T-helper 17 cell (primary cell): ENCODE results near the gene CFAP119. TPM values are rescaled to one million over a fixed set of nuclear protein-coding genes. Genes with fewer than 3 reads are reported as not detected.

Experiments used
- ATAC-seq: fragments of 150-1000 bp; cut with Tn5 transposase; 2 replicates; pipeline ENCODE4 v1.10.0; 2021; ENCODE audit warnings: mild to moderate bottlenecking, moderate library complexity
- DNase-seq, 3 donors: peaks; one replicate each; pipeline versions ENCODE4 v3.0.0 to v3.0.0-alpha.2; 2020 to 2021
- H3K9me3 ChIP-seq: one replicate; pipeline ENCODE4 v1.7.0; 2013; ENCODE audit warnings: low read length, mild to moderate bottlenecking; ENCODE audit not compliant: control insufficient read depth, poor library complexity, severe bottlenecking
- H3K27ac Mint-ChIP-seq: one replicate; pipeline ENCODE4 v1.8.0; 2022; ENCODE audit warnings: mild to moderate bottlenecking, moderate library complexity, mixed read lengths
- H3K27me3 Mint-ChIP-seq: one replicate; pipeline ENCODE4 v1.8.0; 2022; ENCODE audit warnings: mixed read lengths
- H3K36me3 Mint-ChIP-seq: one replicate; pipeline ENCODE4 v1.8.0; 2022; ENCODE audit warnings: low read depth, mixed read lengths
- H3K4me1 Mint-ChIP-seq: one replicate; pipeline ENCODE4 v1.8.0; 2022; ENCODE audit warnings: mild to moderate bottlenecking, mixed read lengths
- H3K4me3 Mint-ChIP-seq: one replicate; pipeline ENCODE4 v1.8.0; 2022; ENCODE audit warnings: mild to moderate bottlenecking, moderate library complexity, mixed read lengths
- total RNA-seq, 4 donors: library from RNA in 2 of 4; stranded (reverse) in 2 of 4; gene quantifications; one replicate each; pipeline ENCODE4 v1.2.3 and lab custom pipeline; 2022 to 2026

CFAP119 gene
- total RNA-seq, 2 donors from 2014 or later: 1.1 to 2.0 TPM

DNA sequence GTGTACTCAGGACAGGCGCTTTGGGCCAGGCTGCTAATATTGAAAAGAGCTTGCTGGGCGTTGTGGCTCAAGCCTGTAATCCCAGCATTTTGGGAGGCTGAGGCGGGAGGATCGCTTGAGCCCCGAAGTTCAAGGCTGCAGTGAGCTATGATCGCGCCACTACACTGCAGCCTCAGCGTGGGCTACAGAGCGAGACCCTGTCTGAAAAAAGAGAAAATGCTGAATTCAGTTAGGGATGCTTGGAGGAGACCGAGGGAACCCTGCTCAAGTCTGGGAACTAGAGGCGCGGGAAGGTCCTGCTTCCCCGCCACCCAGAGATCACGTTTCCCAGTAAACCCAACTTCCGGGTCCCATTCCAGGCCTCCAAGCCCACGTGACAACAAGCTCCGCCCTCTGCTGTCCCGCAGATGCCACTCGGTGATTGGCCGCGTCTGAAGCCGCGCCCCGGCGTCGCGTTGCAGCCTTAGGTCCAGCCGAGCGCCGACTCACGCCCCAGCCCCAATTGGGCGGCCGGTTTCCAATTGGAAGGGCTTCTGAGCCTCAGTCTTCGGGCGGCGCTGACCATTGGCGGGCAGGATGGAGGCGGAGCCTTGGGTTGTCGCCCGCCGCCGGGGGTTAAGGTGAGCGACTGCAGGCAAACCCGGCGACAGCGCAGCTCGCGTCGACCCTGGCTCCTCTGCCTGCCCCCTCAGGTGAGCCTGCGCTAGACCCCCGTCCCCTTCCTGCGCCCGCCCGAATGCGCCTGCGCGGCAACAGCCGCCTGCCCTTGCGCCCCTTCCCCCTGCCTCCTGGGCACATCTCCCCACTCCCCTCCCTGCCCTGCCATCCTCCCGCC, 13.8 kb downstream of the CFAP119 start, which contains the start of gene PHKG2:
PHKG2 (plus strand) TSS at position 627 of the 835 bp plus-strand sequence. CDS start 396 bp downstream, outside the sequence.
- ATAC-seq (peak; percentile 98), DNase-seq (peak; percentile 90 to 95 (median 93))
- peaks cover 9% of the 10 kb centered on the region for H3K36me3 Mint-ChIP-seq
- H3K9me3 ChIP-seq: no peaks in the 10 kb centered on the region
- H3K4me1 Mint-ChIP-seq: peaks cover 25% of the 10 kb centered on the region
- H3K4me3 Mint-ChIP-seq: peak within 1 kb of the TSS; percentile 96
- H3K27ac Mint-ChIP-seq: peak within 1 kb of the TSS; percentile 95
- no peaks in the 10 kb centered on the region for H3K27me3 Mint-ChIP-seq

DNA sequence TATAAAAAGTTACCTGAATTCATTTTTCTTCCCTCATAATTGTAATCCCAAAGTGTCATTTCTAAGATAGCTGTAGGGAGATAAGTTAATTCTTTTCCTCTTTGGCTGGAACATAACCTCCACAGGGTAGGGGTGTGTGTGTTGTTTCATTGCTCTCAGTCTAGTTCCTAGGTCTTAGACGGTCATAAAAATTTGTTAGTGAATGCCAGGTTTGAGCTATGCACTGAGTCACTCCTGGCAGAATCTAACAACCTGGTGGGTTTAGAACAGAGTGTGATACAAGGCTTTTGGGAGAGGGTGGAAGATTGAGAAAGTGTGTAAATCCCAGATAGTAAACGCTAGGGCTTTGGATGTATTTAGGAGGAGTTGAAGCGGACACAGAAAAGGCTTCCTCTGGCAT, 14.5 kb downstream of the CFAP119 start:
- DNase-seq (no peak), ATAC-seq (no peak)
- Mint-ChIP-seq H3K27me3 (no peaks in the 10 kb centered on the region), H3K27ac (peak overlapping the region; percentile 95), H3K4me1 (peaks cover 25% of the 10 kb centered on the region), H3K4me3 (peak overlapping the region; percentile 96), H3K36me3 (peaks cover 9% of the 10 kb centered on the region)
- no peaks in the 10 kb centered on the region for H3K9me3 ChIP-seq

DNA sequence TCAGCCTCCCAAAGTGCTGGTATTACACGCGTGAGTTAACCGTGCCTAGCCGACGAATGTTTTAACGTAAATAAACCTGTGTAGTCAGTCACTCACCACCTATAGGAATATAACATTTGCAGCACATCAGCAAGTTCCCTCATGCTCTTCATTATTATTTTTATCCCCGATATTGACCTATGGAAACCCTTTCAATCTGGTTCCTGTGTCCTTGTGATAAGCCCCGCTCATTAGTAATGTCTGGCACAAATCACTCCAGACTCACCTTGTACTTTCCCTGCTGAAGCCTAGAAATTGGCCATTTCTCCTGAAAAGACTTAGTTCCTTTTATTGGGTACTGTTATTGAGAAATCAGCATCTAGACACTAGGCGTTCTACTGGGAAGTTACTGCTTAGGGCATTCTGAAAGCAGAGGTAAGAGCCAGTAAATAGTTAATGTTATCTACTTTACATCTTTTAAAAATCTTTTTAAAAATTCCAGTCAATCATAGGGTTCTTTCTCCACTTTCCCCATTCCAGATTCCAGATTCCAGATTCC, 15.2 kb downstream of the CFAP119 start:
- H3K4me3 Mint-ChIP-seq: peak overlapping the region; percentile 25
- no peaks in the 10 kb centered on the region for H3K27me3 Mint-ChIP-seq
- H3K9me3 ChIP-seq: no peaks in the 10 kb centered on the region
- H3K27ac Mint-ChIP-seq: peak overlapping the region; percentile 4
- DNase-seq (no peak), ATAC-seq (no peak)
- H3K36me3 Mint-ChIP-seq: peaks cover 13% of the 10 kb centered on the region
- peaks cover 30% of the 10 kb centered on the region for H3K4me1 Mint-ChIP-seq

DNA sequence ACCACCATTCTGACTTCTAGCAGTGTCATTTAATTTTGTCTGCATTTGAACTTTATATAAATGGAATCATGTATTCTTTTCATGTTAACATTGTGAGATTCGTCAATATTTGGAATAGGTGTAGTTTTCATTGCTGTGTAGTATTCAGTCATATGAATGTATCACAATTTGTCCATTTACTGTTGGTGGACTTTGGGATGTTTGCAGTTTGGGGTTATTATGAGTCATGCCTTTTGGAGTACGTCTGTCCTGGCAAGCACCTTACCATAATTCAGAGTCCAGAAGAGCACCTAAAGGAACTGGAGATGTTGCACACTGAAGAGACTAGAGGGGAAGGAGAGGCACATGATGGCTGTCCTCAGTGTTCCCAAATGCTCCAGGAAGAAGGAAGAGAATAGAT, 16.8 kb downstream of the CFAP119 start:
- no peaks in the 10 kb centered on the region for H3K9me3 ChIP-seq
- Mint-ChIP-seq H3K27me3 (no peaks in the 10 kb centered on the region), H3K36me3 (peaks cover 9% of the 10 kb centered on the region), H3K27ac (peak overlapping the region; percentile 70), H3K4me1 (peaks cover 34% of the 10 kb centered on the region), H3K4me3 (no peak overlapping the region)
- no peak for DNase-seq
- no peak for ATAC-seq

DNA sequence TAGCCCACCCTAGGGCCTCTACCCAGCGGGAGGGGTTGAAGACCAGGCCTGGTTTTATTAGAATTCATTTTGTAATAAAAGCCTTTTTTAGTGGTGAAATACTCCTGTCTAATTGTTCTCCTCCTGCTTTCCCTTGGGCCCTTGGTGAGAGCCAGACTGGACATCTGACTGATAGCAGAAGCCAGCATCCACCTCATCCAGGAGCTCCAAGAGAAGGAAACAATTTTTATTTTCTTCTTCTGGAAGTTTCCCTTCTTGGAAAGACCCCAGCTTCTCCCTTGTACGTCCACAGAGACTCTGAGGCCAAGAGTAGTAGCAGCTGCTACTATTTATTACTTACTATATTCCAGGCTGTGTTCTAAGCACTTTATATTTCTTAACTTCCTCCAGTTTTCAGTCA, 17.7 kb downstream of the CFAP119 start:
- Mint-ChIP-seq H3K27ac (no peak overlapping the region), H3K4me1 (peaks cover 28% of the 10 kb centered on the region), H3K4me3 (no peak overlapping the region), H3K36me3 (peaks cover 9% of the 10 kb centered on the region), H3K27me3 (no peaks in the 10 kb centered on the region)
- no peaks in the 10 kb centered on the region for H3K9me3 ChIP-seq
- no peak for DNase-seq
- ATAC-seq: no peak

DNA sequence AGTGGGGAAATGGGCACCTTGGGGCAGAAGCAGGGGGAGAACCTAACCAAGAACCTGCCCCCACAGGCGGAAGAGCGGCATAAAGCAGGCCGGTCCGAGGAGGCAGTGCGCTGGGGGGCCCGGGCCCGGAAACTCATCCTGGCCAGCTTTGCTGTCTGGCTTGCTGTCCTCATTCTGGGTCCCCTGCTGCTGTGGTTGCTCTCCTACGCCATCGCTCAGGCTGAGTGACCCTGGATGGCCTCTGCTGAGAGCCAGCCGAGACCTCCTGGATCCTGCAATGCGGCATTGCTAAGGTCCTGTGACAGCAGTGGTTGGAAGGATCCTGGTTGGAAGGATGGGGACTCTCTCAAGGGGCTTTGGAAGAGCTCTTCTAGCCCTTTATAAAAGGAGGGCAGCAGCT, 18.1 kb downstream of the CFAP119 start:
- no peaks in the 10 kb centered on the region for H3K9me3 ChIP-seq
- Mint-ChIP-seq H3K36me3 (peaks cover 9% of the 10 kb centered on the region), H3K27me3 (no peaks in the 10 kb centered on the region), H3K27ac (peak overlapping the region; percentile 21), H3K4me1 (peaks cover 27% of the 10 kb centered on the region), H3K4me3 (no peak overlapping the region)
- no peak for DNase-seq
- ATAC-seq: no peak

DNA sequence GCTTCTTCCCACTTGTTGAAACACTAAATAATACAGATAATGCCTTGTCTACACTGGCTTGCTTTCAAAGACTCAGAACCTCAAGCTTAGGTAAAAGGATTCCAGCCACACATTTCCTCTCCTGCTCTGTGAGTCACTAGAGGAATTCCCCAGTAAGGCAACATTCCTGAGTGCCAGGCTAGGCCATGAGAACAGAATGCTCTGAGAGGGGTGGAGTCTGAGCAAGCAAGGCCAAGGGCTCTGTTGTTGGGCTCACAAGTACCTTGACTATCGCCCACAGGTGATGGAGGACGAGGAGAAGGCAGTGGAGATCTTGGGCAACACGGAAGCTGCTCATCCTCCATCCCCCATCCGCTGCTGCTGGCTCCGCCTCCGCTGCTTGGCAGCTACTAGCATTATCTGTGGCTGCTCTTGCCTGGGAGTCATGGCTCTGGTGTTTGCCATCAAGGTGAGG, 20.4 kb downstream of the CFAP119 start:
- Mint-ChIP-seq H3K27ac (peak overlapping the region; percentile 83), H3K36me3 (peaks cover 16% of the 10 kb centered on the region), H3K4me3 (no peak overlapping the region), H3K27me3 (no peaks in the 10 kb centered on the region), H3K4me1 (peaks cover 22% of the 10 kb centered on the region)
- no peaks in the 10 kb centered on the region for H3K9me3 ChIP-seq
- ATAC-seq: no peak
- no peak for DNase-seq

DNA sequence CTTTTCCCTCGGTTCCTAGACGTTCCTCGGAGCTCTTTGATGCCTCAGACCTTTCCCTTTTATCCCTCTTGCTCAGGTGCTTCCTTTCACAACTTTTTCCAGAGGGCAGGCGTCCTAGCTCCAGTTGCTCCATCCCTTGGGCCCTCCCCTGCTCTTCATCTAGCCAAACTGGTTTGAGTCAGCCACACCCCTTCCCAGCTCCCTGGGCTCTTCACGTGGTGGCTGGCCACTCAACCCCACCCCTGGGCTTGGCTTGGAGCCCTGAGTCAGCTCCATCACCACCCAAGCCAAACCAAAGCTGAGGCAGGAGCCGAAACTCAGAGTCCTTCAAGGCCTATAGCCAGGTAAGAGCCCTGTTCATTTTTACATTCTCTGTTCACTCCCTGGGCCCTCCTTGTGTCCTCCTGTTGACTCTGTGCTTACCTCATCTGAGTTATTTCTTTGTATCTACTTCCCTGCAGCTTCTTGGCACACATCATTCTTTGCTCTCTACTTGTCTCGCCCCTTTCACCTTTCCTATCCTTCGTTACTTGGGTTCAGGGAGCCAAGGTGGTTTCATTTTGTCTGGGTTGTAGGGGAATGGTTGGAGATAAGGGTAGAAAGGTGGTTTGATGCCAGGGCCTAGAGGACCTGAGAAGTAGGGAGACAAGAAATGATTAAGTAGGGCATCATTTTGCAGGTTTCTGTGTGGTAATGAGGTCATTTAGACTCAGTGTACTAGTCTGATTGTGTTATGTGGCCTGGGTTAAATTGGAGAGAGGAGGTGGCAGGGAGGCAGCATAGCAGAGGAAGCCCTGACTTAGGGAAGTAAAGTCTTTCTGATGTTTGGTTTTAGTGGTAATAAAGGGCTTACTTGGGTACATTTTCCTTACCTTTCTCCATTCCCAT, 21.3 kb downstream of the CFAP119 start:
- Mint-ChIP-seq H3K27ac (peak overlapping the region; percentile 83), H3K4me1 (peaks cover 22% of the 10 kb centered on the region), H3K27me3 (no peaks in the 10 kb centered on the region), H3K4me3 (no peak overlapping the region), H3K36me3 (peaks cover 16% of the 10 kb centered on the region)
- no peaks in the 10 kb centered on the region for H3K9me3 ChIP-seq
- ATAC-seq (no peak), DNase-seq (no peak)

DNA sequence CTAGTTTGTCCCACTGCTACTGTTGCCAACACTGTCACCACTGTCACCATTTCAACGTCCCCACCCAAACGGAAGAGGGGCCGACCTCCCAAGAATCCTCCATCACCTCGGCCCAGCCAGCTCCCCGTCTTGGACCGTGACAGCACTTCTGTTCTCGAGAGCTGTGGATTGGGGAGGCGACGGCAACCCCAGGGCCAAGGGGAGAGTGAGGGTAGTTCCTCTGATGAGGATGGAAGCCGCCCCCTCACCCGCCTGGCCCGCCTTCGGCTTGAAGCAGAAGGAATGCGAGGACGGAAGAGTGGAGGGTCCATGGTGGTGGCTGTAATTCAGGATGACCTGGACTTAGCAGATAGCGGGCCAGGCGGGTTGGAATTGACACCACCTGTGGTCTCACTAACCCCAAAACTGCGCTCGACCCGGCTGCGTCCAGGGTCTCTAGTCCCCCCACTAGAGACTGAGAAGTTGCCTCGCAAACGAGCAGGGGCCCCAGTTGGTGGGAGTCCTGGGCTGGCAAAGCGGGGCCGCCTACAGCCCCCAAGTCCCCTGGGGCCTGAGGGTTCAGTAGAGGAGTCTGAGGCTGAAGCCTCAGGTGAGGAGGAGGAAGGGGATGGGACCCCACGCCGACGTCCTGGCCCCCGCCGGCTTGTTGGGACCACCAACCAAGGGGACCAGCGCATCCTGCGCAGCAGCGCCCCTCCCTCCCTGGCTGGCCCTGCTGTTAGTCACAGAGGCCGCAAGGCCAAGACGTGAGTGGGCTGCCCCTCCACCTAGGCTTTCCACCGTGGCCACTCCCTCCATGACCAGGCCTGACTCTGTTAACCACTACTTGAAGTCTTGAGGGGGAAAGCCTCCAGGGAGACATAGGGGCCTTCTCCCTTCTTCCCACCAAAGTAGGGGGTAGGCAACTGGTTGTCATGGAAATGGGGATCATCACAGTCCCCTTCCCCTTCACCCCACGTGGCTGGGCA, 22.6 kb downstream of the CFAP119 start:
- ATAC-seq: no peak
- no peak for DNase-seq
- Mint-ChIP-seq H3K4me1 (peaks cover 19% of the 10 kb centered on the region), H3K27me3 (no peaks in the 10 kb centered on the region), H3K4me3 (no peak overlapping the region), H3K27ac (no peak overlapping the region), H3K36me3 (peaks cover 12% of the 10 kb centered on the region)
- no peaks in the 10 kb centered on the region for H3K9me3 ChIP-seq

DNA sequence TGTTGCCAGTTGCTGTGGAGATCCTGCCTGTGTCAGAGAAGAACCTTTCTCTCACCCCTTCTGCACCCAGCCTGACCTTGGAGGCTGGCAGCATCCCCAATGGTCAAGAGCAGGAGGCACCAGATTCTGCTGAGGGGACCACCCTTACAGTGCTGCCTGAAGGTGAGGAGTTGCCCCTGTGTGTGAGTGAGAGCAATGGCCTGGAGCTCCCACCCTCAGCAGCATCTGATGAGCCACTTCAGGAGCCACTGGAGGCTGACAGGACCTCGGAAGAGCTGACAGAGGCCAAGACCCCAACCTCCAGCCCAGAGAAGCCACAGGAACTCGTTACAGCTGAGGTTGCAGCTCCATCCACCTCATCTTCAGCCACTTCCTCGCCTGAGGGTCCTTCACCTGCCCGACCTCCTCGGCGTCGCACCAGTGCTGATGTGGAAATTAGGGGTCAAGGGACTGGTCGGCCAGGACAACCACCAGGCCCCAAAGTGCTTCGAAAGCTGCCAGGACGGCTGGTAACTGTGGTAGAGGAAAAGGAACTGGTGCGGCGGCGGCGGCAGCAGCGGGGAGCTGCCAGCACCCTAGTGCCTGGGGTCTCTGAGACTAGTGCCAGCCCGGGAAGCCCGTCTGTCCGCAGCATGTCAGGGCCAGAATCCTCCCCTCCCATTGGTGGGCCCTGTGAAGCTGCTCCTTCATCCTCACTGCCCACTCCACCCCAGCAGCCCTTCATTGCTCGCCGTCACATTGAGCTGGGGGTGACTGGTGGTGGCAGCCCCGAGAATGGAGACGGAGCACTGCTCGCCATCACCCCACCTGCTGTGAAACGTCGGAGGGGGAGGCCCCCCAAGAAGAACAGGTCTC, 23.8 kb downstream of the CFAP119 start:
- no peak overlapping the region for H3K27ac Mint-ChIP-seq
- peaks cover 12% of the 10 kb centered on the region for H3K36me3 Mint-ChIP-seq
- no peak for ATAC-seq
- DNase-seq: no peak
- peaks cover 19% of the 10 kb centered on the region for H3K4me1 Mint-ChIP-seq
- no peaks in the 10 kb centered on the region for H3K27me3 Mint-ChIP-seq
- no peak overlapping the region for H3K4me3 Mint-ChIP-seq
- no peaks in the 10 kb centered on the region for H3K9me3 ChIP-seq

DNA sequence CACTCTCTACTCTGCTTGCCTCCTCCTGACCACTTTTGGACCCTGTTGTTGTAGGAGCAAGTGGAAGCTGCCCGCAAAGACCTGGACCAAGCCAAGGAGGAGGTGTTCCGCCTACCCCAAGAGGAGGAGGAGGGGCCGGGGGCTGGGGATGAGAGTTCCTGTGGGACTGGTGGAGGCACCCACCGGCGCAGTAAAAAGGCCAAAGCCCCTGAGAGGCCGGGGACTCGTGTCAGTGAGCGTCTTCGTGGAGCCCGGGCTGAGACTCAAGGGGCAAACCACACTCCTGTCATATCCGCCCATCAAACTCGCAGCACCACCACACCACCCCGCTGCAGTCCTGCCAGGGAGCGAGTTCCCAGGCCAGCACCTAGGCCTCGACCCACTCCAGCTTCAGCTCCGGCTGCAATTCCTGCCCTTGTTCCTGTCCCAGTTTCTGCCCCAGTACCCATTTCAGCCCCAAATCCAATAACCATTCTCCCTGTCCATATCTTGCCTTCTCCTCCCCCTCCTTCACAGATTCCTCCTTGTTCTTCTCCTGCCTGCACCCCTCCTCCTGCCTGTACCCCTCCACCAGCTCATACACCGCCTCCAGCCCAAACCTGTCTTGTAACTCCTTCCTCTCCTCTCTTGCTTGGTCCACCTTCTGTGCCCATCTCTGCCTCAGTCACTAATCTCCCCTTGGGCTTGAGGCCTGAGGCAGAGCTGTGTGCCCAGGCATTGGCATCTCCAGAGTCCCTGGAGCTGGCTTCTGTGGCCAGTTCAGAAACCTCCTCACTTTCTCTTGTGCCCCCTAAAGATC, 24.7 kb downstream of the CFAP119 start:
- Mint-ChIP-seq H3K4me3 (no peak overlapping the region), H3K4me1 (peaks cover 19% of the 10 kb centered on the region), H3K36me3 (peaks cover 11% of the 10 kb centered on the region), H3K27ac (no peak overlapping the region), H3K27me3 (no peaks in the 10 kb centered on the region)
- ATAC-seq (no peak), DNase-seq (no peak)
- H3K9me3 ChIP-seq: no peaks in the 10 kb centered on the region
